GM19455 (cell line): ENCODE results near the gene DNAJC17.

ENCODE experiments used
- ATAC-seq: cut with Tn5 transposase; IDR thresholded peaks from one replicate; pipeline ENCODE4 v1.9.1; 2021; ENCODE audit not compliant: unreplicated experiment

DNAJC17 gene, protein sequence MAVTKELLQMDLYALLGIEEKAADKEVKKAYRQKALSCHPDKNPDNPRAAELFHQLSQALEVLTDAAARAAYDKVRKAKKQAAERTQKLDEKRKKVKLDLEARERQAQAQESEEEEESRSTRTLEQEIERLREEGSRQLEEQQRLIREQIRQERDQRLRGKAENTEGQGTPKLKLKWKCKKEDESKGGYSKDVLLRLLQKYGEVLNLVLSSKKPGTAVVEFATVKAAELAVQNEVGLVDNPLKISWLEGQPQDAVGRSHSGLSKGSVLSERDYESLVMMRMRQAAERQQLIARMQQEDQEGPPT

DNA sequence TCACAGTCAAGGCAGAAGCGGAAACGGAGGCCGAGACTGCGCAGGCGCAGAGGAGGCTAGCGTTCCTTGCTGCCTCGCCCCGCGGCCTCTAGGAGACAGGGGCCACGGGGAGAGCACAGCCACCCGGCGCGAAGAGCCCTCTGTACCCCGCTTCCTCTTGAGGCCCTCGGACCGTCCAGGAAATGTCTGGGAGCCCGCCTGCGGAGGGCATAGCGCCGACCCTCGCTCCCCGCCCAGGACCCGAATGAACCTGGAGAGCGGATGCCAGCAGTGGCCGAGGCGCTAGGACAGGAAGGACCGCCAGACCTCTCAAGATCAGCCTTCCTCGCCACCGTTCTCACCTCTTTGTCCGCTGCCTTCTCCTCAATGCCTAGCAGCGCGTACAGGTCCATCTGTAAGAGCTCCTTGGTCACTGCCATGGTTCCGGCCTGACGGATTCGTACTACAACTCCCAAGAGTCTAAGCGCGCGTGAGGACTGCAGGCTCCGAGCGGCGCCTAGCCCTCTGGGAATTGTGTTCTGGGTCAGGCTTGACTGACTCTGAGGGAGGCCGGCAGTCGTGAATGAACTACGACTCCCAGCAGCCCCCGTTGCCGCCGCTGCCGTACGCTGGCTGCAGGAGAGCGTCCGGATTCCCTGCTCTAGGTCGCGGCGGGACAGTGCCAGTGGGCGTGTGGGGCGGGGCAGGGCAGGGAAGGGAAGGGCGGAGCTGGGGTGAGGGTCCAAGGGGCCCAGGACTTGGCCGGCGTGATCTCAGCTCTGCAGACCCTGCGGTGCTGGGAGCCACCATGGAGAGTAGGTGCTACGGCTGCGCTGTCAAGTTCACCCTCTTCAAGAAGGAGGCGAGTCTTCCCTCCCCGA, at the start of gene DNAJC17, which contains the start of gene ZFYVE19:
Gene DNAJC17 (minus strand): TSS at position 446 of the 860 bp plus-strand sequence. CDS start 27 bp downstream, at position 419.
Gene ZFYVE19 (plus strand): TSS at position 62 of the 860 bp plus-strand sequence. CDS start 501 bp downstream, at position 563.
- ATAC-seq = peak; percentile 95

DNA sequence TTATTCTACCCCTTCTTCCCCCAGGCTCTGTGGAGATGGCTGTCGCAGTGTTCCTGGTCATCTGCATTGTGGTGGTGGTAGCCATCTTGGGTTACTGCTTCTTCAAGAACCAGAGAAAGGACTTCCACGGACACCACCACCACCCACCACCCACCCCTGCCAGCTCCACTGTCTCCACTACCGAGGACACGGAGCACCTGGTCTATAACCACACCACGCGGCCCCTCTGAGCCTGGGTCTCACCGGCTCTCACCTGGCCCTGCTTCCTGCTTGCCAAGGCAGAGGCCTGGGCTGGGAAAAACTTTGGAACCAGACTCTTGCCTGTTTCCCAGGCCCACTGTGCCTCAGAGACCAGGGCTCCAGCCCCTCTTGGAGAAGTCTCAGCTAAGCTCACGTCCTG, 49.5 kb upstream of the DNAJC17 start:
- ATAC-seq = no peak

DNA sequence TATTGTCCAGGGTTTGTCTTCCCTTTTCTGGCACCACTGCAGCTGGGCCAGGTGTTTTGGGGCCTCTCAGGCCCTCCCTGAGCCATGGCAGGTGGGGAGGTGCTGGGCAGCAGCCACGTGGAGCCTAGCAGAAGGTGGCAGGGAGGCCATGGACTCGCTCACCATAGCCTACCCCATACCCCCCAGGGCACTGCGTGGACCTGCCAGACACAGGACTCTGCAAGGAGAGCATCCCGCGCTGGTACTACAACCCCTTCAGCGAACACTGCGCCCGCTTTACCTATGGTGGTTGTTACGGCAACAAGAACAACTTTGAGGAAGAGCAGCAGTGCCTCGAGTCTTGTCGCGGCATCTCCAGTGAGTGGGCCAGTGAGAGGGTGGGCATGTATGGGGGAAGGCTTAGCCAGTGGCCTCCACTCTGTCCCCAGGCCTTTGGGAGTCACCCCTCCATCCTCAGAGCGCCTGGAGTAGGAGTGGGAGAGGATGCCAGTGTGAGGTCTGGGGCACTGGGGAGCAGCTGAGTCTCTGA, 48.5 kb upstream of the DNAJC17 start:
- ATAC-seq = no peak

DNA sequence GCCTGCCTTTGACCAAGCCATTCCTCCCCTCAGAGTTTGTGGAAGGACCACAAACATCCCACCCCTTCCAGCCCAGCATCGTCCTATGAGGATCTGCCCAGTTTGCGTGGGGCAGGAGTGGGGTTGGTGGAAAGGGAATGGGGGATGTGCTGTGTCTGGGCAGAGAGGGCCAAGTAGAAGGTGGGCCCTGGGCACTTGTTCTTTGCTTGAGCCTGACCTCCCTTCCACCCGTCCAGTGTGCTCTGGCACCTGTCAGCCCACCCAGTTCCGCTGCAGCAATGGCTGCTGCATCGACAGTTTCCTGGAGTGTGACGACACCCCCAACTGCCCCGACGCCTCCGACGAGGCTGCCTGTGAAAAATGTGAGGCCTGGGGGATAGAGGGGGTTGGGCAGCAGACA, 46.9 kb upstream of the DNAJC17 start:
- no peak for ATAC-seq

DNA sequence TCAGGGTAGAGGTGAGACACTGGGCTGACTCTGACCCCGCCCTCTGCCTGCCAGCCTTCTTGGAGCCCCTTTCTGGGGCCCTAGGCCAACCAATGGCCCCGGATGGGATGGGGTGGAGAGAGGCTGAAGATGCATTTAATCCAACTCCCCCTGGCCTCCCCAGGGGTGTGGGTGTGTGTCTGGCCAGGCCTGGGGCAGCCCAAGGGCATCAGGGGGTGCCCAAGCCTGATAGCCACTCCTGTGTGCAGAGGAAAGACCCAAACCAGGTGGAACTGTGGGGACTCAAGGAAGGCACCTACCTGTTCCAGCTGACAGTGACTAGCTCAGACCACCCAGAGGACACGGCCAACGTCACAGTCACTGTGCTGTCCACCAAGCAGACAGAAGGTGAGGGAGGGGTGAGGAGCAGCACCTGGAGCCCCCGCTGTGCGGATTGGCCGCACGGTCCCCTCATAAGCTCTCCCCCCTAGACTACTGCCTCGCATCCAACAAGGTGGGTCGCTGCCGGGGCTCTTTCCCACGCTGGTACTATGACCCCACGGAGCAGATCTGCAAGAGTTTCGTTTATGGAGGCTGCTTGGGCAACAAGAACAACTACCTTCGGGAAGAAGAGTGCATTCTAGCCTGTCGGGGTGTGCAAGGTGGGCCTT, 46.1 kb upstream of the DNAJC17 start:
- no peak for ATAC-seq

DNA sequence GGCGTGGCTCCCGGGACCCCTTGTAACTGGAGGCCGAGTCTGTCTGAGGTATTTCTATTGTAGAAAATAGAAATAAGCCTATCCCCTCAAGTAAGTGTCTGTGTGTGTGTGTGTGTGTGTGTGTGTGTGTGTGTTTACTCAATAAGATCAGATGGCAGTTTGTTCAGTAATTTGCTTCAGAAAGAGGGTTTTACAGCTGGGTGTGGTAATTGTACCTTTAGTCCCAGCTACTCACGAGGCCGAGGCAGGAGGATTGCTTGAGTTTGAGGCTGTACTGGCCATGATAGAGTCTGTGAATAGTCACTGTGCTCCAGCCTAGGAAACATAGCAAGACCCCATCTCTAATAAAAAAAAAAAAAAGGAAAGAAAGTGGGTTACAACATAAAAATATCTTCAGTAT, 45.3 kb upstream of the DNAJC17 start:
- no peak for ATAC-seq

DNA sequence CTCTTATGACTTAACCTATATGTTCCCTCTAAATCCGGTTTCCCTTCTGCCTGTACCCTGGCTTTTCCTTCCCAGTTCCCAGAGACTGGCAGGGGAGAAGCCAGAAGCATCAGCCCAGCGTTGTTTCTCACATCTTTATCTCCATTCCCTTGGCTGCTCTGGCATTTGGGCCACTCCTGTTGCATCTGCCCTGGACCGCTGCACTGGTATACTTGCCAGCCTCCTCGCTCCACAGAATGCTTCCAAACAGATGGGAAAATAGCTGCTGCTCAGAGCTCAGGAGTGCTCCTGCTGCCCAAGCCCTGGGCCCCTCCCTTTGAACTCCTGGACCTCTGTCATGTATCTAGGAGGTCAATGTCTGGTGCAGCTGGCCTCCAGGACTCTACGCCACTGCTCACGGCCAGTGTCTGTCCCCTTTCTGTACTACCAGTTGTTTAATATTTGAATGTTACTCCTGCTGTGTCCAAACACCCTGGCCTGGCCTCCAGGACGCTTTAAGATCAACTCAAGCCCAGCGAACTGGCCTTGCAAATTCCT, 43.4 kb upstream of the DNAJC17 start:
- no peak for ATAC-seq

DNA sequence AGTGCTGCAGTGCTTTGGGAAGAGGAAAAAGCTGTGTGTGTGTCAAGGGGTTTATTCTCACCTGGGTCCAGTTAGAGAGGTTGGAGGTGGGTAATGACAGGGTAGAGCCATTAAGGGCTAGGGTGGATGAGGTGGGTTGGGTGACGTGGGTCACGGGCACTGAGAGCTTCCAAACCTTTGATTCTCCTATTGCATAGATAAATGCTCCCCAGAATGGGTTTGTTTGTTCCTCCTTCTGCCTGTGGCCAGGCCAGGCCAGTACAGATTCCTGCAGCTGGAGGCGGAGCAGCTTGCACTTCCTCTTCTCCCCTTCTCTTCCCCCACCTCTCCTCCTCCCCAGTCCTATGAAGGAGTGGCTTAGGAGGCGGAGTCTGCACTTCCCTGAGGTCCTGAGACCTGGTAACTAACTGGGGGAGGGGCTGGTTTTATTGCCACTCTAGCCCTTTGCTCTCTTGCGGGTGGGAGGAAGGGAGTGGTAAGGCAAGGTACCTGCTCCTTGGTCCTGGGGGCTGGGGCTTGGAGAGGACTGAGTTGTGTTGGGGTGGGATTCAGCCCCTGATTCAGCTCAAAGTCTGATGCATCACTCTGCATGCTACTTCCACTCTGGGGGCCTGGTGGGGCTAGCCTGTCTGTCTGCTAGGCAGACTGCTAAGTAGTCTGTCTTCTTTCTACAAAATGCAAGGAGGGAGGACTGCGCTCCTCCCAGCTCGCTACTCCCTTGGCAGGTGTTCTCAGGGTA, 40.1 kb upstream of the DNAJC17 start:
- no peak for ATAC-seq

DNA sequence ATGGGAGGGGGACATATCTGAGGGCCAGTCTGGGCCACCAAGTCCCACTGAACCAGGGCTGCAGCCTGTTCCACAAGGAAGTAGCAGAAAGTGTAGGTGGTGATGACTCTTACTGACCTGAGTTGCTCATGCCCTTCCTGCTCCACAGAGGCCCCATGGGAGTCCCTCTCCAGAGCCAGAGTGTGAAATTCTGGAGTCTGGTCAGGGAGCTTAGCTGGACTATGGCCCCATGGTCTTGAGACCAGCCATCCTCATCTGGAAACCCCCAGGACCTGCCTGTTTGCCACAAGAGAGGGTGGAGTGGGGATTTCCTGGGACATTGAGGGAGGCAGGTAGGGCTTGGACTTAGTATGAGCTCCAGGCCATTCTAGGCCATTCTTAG, 39.6 kb upstream of the DNAJC17 start:
- ATAC-seq = no peak

DNA sequence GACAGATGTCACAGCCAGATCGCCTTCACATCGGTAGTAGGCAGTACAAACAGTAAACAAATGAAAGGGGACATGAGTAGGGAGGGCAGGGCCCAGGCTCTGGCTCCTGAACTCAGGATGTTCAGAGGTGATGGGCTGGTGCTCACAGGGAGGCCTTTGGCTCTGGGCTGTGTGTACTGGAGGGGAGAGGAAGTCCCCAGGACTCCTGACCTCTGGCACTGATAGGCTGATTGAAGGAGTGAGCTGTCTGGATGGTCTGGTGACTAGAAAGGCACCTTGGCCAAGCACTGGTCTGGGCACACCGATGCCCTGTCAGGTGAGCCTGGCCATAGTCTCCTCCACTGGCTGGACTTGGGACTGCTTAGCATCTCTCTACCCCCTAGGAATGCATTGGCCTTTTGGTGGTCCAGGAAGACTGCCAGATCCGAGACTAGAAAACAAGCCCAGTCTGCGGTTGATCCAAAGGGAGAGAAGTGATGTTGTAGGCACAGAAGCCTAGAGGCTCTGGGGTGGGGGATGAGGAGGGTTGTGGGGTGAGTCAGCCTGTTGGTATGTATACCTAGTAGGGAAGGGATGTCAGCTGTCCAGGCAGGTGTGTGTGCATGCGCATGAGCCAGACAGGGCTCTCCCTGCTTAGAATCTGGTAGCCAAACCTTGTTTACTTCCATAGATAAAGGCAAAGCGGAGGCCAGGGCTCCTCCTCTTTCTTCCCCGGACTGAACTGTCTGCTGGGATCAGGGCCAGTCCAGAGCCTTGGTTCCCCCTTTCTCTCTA, 38.4 kb upstream of the DNAJC17 start:
- no peak for ATAC-seq

DNA sequence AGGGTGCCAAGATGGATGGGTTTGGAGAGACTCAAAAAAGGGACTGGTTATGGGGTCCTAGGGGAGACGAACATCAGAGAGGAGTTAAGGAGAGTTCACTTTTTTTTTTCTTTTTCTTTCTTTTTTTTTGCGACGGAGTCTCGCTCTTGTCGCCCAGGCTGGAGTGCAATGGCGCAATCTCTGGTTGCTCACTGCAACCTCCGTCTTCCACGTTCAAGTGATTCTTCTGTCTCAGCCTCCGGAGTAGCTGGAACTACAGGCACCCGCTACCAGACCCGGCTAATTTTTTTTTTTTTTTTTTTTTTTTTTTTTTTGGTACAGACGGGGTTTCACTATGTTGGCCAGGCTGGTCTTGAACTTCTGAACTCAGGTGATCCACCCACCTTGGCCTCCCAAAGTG, 37.8 kb upstream of the DNAJC17 start:
- ATAC-seq = no peak

DNA sequence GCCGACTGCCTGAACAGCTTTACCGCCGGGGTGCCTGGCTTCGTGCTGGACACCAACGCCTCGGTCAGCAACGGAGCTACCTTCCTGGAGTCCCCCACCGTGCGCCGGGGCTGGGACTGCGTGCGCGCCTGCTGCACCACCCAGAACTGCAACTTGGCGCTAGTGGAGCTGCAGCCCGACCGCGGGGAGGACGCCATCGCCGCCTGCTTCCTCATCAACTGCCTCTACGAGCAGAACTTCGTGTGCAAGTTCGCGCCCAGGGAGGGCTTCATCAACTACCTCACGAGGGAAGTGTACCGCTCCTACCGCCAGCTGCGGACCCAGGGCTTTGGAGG, 37.4 kb upstream of the DNAJC17 start:
- no peak for ATAC-seq

DNA sequence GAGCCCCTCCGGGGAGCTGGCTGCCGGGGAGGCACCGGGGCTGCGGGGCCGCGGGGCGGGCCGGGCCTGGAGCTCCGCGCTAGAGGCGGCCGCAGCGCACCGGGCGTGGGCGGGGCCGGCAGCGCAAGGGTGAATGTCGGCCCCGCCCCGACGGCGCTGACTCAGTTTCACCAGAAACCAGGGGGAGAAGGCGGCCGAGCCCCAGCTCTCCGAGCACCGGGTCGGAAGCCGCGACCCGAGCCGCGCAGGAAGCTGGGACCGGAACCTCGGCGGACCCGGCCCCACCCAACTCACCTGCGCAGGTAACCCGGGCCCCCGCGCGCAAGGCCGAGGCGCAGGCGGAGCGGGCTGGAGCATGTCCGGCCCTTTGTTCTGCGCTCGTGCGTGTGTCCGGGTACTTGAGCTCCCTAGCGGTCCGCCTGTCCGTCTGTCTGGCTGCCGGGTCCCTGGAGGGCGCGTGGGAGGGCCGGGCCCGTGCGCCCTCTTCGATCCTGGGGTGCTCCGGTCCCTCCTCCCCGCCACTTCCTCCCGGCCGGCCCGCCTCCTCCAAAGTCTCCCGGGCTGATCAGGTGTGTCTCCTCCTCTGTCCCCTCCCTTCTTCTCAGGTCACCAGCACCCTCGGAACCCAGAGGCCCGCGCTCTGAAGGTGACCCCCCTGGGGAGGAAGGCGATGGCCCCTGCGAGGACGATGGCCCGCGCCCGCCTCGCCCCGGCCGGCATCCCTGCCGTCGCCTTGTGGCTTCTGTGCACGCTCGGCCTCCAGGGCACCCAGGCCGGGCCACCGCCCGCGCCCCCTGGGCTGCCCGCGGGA, 36.8 kb upstream of the DNAJC17 start, which contains the start of gene SPINT1:
Gene SPINT1 (plus strand): TSS at position 164 of the 811 bp plus-strand sequence. CDS start 507 bp downstream, at position 671.
- ATAC-seq = no peak

DNA sequence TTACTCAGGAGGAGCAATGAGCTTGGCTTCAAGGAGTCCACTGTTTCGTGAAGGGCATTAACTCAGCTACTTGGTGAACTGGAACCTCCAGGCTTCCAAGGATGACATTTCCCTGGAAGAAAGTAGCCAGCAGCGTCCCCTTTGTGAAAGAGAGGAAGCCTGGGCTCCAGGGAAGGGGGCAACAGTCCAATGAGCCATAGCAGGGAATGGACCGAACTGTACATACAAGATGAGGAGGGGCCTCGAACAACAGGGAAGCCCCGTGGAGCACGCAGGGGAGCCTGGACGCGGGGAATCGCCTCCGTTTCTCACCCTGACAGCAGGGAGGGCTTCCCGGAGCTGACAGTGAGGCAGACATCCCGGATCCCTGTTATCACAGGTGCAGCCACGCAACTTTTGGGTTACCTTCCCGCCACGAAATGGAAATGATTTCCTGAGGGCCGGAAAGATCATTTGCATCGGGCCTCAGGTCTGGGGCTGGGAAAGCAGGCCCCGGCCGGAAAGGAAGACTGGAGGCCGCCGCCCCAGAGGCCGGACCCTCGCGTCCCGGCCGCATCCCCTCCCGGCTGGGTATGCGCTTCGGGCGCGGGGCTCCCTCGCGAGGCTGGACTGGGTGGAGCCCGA, 36.1 kb upstream of the DNAJC17 start:
- no peak for ATAC-seq

DNA sequence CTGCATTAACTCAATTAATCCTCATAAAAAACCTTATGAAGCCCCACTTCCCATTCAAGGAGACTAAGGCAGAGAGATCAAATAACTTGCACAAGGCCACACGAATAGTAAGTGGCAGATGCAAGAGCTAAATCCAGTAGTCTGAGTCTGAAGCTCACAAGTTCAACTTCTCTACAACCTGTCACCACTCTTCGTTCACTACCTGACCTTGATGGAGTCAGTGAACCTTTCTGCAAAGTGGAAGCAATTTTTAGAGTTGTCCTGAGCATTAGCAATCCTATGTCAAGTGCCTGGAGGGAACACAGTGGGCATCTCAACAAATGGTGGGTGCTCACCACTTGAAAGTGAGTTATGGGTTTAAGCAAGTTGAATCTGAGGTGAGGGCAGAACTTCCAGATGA, 34.5 kb upstream of the DNAJC17 start:
- no peak for ATAC-seq

DNA sequence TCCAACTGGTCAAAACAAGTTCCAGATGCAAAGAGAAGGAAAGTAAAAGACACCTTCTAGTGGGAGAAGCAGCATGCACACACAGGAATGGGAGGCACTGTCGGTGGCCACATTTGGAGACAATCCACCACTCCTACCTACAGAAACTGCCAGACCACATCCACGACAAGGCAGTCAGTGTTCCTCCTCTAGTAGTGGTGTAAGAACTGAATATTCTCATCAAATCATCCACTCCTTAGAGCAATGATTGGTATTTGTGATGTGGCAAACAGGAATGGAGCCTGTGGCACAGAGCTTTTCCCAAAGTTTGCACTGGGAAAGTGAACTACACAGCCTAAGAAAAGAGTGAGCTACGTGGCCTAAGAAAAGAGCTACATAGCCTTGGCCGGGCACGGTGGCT, 31.5 kb upstream of the DNAJC17 start:
- no peak for ATAC-seq

DNA sequence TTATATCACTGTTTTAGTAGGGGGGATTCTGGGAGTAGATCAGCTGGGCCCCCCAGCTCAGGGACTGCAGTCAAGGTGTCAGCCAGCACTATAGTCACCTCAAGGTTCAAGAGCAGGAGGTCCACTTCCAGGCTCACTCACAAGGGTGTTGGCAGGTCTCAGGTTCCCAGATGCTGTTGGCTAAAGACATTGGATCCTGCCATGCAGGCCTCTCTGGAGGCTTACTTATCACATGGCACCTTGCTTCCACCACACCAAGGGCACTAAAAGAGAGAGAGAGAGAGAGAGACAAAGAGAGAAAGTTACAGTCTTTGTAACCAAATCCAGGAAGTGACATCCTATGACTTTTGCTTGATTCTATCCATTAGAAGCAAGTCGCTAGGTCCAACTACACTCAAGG, 28.7 kb upstream of the DNAJC17 start:
- no peak for ATAC-seq

DNA sequence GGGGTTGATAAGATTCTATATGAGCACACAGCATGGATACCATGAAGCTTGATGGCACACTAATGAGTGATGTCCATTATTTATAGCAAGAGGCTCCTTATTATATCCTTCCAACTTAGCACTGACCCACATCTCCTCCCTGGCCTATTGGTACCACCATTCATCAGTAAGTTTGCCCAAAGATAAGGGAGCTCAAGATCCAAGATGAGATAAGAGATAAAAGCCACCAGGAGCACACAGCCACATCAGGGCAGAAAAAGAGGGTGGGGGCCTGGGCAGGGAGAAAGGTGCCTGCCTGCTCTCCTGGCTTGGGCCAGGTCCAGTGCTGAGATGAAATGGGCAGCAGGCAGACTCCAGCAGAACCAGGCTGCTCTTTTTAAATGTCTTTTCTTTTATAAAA, 25.6 kb upstream of the DNAJC17 start:
- ATAC-seq = no peak
